PC-9 (cell line): Measurements from ENCODE around the gene GRM8.

ENCODE experiments used
- CTCF ChIP-seq: fragments of 200-600 bp; sonication (generic); conservative IDR thresholded peaks from 2 replicates; pipeline ENCODE4 v1.6.1; 2017; ENCODE audit warnings: mixed run types, antibody characterized with exemption, mild to moderate bottlenecking, moderate library complexity
- EZH2 ChIP-seq: fragments of 200-600 bp; sonication (generic); IDR thresholded peaks from 2 replicates; pipeline ENCODE4 v1.8.0; 2017; ENCODE audit warnings: antibody characterized with exemption, low read depth

GRCh38 chr7:127226685-127227374 lies 25.9 kb downstream of the GRM8 start:
- TF ChIP-seq CTCF (no peak), EZH2 (no peak)
